ENCODE data around the gene PRKG1.

GRCh38 chr10:51802030-51802429 is 727.7 kb downstream of the PRKG1 start:
- TF ChIP-seq CTCF (IDR thresholded peaks at IDR 0.05; ENCODE audit: low read depth, low read length) (no peak), EZH2phosphoT487 (IDR thresholded peaks at IDR 0.05; ENCODE audit: low read depth) (no peak)

Measured in OCI-LY3 (cell line).